ENCODE data around the gene ZSCAN2. TPM values are rescaled to one million over a fixed set of nuclear protein-coding genes. Genes with fewer than 3 reads are reported as not detected.
"Not testable (repeated sequence)": the region's sequence is repeated elsewhere in the genome, so short reads cannot be mapped to it uniquely, and the experiment has no call there.

The ZSCAN2 gene
- total and polyA plus RNA-seq, 5 donors, result 3.6 to 6.4 (median 4.9) TPM

DNA sequence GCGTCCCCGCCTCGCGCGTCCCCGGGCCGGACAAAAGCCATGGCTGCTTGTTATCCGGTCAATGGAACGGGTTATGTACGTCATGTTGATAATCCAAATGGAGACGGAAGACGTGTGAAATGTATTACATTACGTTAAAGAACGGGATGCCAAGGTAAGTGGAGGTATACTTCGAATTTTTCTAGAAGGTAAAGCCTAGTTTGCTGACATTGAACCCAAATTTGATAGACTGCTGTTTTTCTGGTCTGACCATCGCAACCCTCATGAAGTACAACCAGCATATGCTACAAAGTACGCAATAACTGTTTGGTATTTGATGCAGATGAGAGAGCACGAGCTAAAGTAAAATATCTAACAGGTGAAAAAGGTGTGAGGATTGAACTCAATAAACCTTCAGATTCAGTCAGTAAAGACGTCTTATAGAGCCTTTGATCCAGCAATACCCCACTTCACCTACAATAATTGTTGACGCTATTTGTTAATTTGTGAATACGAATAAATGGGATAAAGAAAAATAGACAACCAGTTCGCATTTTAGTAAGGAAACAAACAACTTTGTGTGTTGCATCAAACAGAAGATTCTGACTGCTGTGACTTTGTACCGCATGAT lies 33.5 kb downstream of the ZSCAN2 start:
- H3K9me3 ChIP-seq (ENCODE audit: control insufficient read depth, low read length), result no peaks in the 10 kb centered on the region
- ATAC-seq (no peak), DNase-seq (no peak)
- H3K4me3 ChIP-seq (ENCODE audit: low read length), result peak overlapping the region; percentile 70
- peaks cover 8% of the 10 kb centered on the region for H3K4me1 ChIP-seq (ENCODE audit: control insufficient read depth, insufficient read depth, low read length)
- peak overlapping the region; percentile 87 for H3K27ac ChIP-seq (ENCODE audit: low read length)
- intact Hi-C loops (cut with DNase I), result no loop called here
- 21% methylated on average over 23 of the region's 23 CpGs for WGBS
- H3K27me3 ChIP-seq (ENCODE audit: control insufficient read depth, insufficient read depth), result no peaks in the 10 kb centered on the region

- no peaks in the 10 kb centered on the region for H3K9me3 ChIP-seq (ENCODE audit: control insufficient read depth, low read length)
- no peaks in the 10 kb centered on the region for H3K4me1 ChIP-seq (ENCODE audit: control insufficient read depth, insufficient read depth, low read length)
- H3K4me3 ChIP-seq (ENCODE audit: low read length), result no peak overlapping the region
- H3K27me3 ChIP-seq (ENCODE audit: control insufficient read depth, insufficient read depth), result no peaks in the 10 kb centered on the region
- intact Hi-C loops (cut with DNase I), result no loop called here
- ATAC-seq, result no peak
- no peak for DNase-seq
- 69% methylated on average over 3 of the region's 3 CpGs for WGBS
- no peak overlapping the region for H3K27ac ChIP-seq (ENCODE audit: low read length)
Measured at GRCh38 chr15:84638103-84638502, 37.3 kb downstream of the ZSCAN2 start.

GRCh38 chr15:84641871-84642270 lies 41.1 kb downstream of the ZSCAN2 start:
- H3K4me3 ChIP-seq (ENCODE audit: low read length); intact Hi-C loops (cut with DNase I): not testable (repeated sequence)
- WGBS, result 93% methylated on average over 9 of the region's 9 CpGs

DNA sequence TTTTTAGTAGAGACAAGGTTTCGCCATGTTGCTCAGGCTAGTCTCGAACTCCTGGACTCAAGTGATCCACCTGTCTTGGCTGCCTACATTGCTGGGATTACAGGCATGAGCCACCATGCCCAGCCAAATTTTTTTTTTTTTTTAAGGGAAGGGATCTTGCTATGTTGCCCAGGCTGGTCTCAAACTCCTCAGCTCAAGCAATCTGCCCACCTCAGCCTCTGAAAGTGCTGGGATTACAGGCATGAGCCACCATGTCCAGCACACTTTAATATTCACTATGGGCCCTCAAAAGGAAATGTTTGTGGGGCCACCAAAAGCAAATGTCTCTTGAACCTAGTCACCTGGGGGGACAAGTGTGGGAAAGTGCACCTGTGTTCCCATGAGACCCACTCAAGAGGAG lies 41.8 kb downstream of the ZSCAN2 start:
- H3K27ac ChIP-seq (ENCODE audit: low read length); intact Hi-C loops (cut with DNase I); H3K4me1 ChIP-seq (ENCODE audit: control insufficient read depth, insufficient read depth, low read length); DNase-seq; H3K4me3 ChIP-seq (ENCODE audit: low read length); ATAC-seq; H3K27me3 ChIP-seq (ENCODE audit: control insufficient read depth, insufficient read depth); H3K9me3 ChIP-seq (ENCODE audit: control insufficient read depth, low read length): not testable (repeated sequence)
- 97% methylated on average over 2 of the region's 2 CpGs for WGBS

More at GRCh38 chr15:84641871-84642270, 41.1 kb downstream of the ZSCAN2 start:
- not testable (repeated sequence) for H3K9me3 ChIP-seq (ENCODE audit: control insufficient read depth, low read length); ATAC-seq; H3K27ac ChIP-seq (ENCODE audit: low read length); H3K4me1 ChIP-seq (ENCODE audit: control insufficient read depth, insufficient read depth, low read length); H3K27me3 ChIP-seq (ENCODE audit: control insufficient read depth, insufficient read depth); DNase-seq

- DNase-seq (no peak), ATAC-seq (no peak)
- 94% methylated on average over 6 of the region's 6 CpGs for WGBS
- no peaks in the 10 kb centered on the region for H3K9me3 ChIP-seq (ENCODE audit: control insufficient read depth, low read length)
- H3K4me1 ChIP-seq (ENCODE audit: control insufficient read depth, insufficient read depth, low read length), result peaks cover 7% of the 10 kb centered on the region
- no peak overlapping the region for H3K27ac ChIP-seq (ENCODE audit: low read length)
- H3K27me3 ChIP-seq (ENCODE audit: control insufficient read depth, insufficient read depth), result no peaks in the 10 kb centered on the region
- H3K4me3 ChIP-seq (ENCODE audit: low read length), result no peak overlapping the region
- intact Hi-C loops (cut with DNase I), result no loop called here
Measured at GRCh38 chr15:84643838-84644237, 43.0 kb downstream of the ZSCAN2 start.

- Histone ChIP-seq H3K27ac (ENCODE audit: low read length) (no peak overlapping the region), H3K4me3 (ENCODE audit: low read length) (no peak overlapping the region), H3K27me3 (ENCODE audit: control insufficient read depth, insufficient read depth) (no peaks in the 10 kb centered on the region), H3K9me3 (ENCODE audit: control insufficient read depth, low read length) (no peaks in the 10 kb centered on the region), H3K4me1 (ENCODE audit: control insufficient read depth, insufficient read depth, low read length) (peaks cover 9% of the 10 kb centered on the region)
- DNase-seq (no peak), ATAC-seq (no peak)
- intact Hi-C loops (cut with DNase I), result no loop called here
- WGBS, result 92% methylated on average over 10 of the region's 10 CpGs
Measured at GRCh38 chr15:84645496-84645895, 44.7 kb downstream of the ZSCAN2 start.

- H3K27me3 ChIP-seq (ENCODE audit: control insufficient read depth, insufficient read depth), result no peaks in the 10 kb centered on the region
- H3K9me3 ChIP-seq (ENCODE audit: control insufficient read depth, low read length), result no peaks in the 10 kb centered on the region
- ATAC-seq (no peak), DNase-seq (no peak)
- peaks cover 9% of the 10 kb centered on the region for H3K4me1 ChIP-seq (ENCODE audit: control insufficient read depth, insufficient read depth, low read length)
- no peak overlapping the region for H3K27ac ChIP-seq (ENCODE audit: low read length)
- 89% methylated on average over 10 of the region's 10 CpGs for WGBS
- no peak overlapping the region for H3K4me3 ChIP-seq (ENCODE audit: low read length)
- intact Hi-C loops (cut with DNase I), result no loop called here
Measured at GRCh38 chr15:84645997-84646396, 45.2 kb downstream of the ZSCAN2 start.

- intact Hi-C loops (cut with DNase I), result no loop called here
- DNase-seq (no peak), ATAC-seq (no peak)
- Histone ChIP-seq H3K4me1 (ENCODE audit: control insufficient read depth, insufficient read depth, low read length) (peaks cover 9% of the 10 kb centered on the region), H3K4me3 (ENCODE audit: low read length) (no peak overlapping the region), H3K27ac (ENCODE audit: low read length) (peak overlapping the region; percentile 66), H3K9me3 (ENCODE audit: control insufficient read depth, low read length) (no peaks in the 10 kb centered on the region), H3K27me3 (ENCODE audit: control insufficient read depth, insufficient read depth) (no peaks in the 10 kb centered on the region)
Measured at GRCh38 chr15:84647726-84648125, 46.9 kb downstream of the ZSCAN2 start.

DNA sequence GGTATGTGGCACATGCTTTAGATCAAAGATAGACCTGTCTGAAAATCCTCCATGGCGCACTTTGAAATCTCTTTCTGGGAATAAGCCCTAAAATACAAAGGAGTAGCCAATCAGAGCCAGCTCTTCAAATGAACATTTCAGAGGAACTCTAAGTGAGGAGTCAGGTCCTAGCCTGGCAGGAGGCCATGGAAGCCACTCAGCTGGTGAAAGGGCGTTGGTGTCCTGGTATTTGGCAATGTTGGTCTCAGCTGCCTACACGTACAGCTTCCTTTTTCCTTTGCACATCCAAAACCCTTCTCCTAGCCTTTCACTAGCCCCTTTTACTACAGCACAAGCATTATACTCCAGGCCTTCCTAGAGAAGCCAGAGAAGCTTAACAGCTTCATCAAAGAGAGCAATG lies 47.7 kb downstream of the ZSCAN2 start:
- Histone ChIP-seq H3K4me1 (ENCODE audit: control insufficient read depth, insufficient read depth, low read length) (peaks cover 12% of the 10 kb centered on the region), H3K9me3 (ENCODE audit: control insufficient read depth, low read length) (no peaks in the 10 kb centered on the region), H3K27me3 (ENCODE audit: control insufficient read depth, insufficient read depth) (no peaks in the 10 kb centered on the region), H3K27ac (ENCODE audit: low read length) (peak overlapping the region; percentile 53), H3K4me3 (ENCODE audit: low read length) (no peak overlapping the region)
- WGBS, result 48% methylated on average over 3 of the region's 3 CpGs
- DNase-seq (peak; percentile 66 to 85 (median 81)), ATAC-seq (no peak)
- intact Hi-C loops (cut with DNase I), result no loop called here

DNA sequence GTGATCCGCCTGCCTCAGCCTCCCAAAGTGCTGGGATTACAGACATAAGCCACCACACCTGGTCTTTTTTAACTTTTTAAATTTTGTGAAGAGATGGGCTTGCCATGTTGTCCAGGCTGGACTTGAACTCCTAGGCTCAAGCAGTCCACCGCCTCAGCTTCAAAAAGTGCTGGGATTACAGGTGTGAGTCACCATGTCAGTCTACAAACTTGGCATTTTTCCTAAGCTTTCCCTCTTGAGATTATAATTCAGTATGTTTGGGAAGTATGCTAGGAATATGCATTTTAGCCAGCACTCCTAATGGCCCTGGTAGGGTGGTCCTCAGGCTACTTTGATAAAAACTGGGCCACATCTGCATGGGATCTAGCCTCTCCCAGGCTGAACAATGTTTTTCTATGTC lies 48.9 kb downstream of the ZSCAN2 start:
- ATAC-seq (no peak), DNase-seq (no peak)
- no peaks in the 10 kb centered on the region for H3K27me3 ChIP-seq (ENCODE audit: control insufficient read depth, insufficient read depth)
- H3K9me3 ChIP-seq (ENCODE audit: control insufficient read depth, low read length), result no peaks in the 10 kb centered on the region
- intact Hi-C loops (cut with DNase I), result loop anchor here in 3 of 4 donors (10.0 kb wide), 5 partner anchors 45 to 275 kb away; partner anchors contain the start of genes ALPK3 (in 1 of the 3), ZNF592 (in 1 of the 3) and ZSCAN2 (in 1 of the 3)
- peaks cover 13% of the 10 kb centered on the region for H3K4me1 ChIP-seq (ENCODE audit: control insufficient read depth, insufficient read depth, low read length)
- H3K4me3 ChIP-seq (ENCODE audit: low read length), result no peak overlapping the region
- 94% methylated on average over 2 of the region's 2 CpGs for WGBS
- H3K27ac ChIP-seq (ENCODE audit: low read length), result no peak overlapping the region

DNA sequence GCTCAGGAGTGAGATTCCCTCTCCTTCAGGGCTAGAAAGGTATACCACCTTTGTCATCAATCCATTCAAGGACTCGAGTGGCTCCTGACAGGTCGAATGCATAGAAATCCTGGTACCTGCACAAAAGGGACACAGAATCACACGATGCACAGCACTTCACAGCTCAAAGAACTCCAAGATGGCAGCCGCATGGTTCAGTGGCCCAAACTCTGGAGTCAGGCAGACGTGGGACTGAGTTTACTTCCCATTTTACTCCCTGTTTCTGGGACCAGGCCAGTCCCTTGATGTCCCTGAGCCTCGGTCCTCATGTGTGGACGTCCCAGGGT lies 52.7 kb downstream of the ZSCAN2 start:
- Histone ChIP-seq H3K27me3 (ENCODE audit: control insufficient read depth, insufficient read depth) (no peaks in the 10 kb centered on the region), H3K27ac (ENCODE audit: low read length) (peak overlapping the region; percentile 20), H3K4me3 (ENCODE audit: low read length) (peak overlapping the region; percentile 38), H3K4me1 (ENCODE audit: control insufficient read depth, insufficient read depth, low read length) (peaks cover 13% of the 10 kb centered on the region), H3K9me3 (ENCODE audit: control insufficient read depth, low read length) (no peaks in the 10 kb centered on the region)
- no peak for ATAC-seq
- no peak for DNase-seq
- intact Hi-C loops (cut with DNase I), result loop anchor here in 3 of 4 donors (10.0 kb wide), 5 partner anchors 49 to 271 kb away; partner anchors contain the start of genes ALPK3 (in 1 of the 3), ZNF592 (in 1 of the 3) and ZSCAN2 (in 1 of the 3)
- 17% methylated on average over 7 of the region's 7 CpGs for WGBS

All from right cardiac atrium (tissue), 5 donors.